ENCODE data around the gene MOB3C. TPM values are rescaled to one million over a fixed set of nuclear protein-coding genes. Genes with fewer than 3 reads are reported as not detected.
A peak's percentile ranks its signal among the peaks of the same experiment; 100 is the strongest.

Gene MOB3C
- total RNA-seq, 1 donor from 2014 or later, result 9.4 TPM

GRCh38 chr1:46613661-46614603 lies 2.7 kb downstream of the MOB3C start:
- Mint-ChIP-seq H3K27me3 (ENCODE audit: unreplicated experiment) (no peaks in the 10 kb centered on the region), H3K4me1 (ENCODE audit: unreplicated experiment) (peaks cover 58% of the 10 kb centered on the region), H3K36me3 (ENCODE audit: unreplicated experiment) (peaks cover 12% of the 10 kb centered on the region), H3K4me3 (ENCODE audit: unreplicated experiment) (peak overlapping the region; percentile 38), H3K9me3 (ENCODE audit: unreplicated experiment) (no peaks in the 10 kb centered on the region), H3K27ac (ENCODE audit: unreplicated experiment) (peak overlapping the region; percentile 75)
- no peak for TF ChIP-seq CTCF (IDR thresholded peaks at IDR 0.05)
- peak; percentile 89 for DNase-seq (ENCODE audit: extremely low spot score, unreplicated experiment)

- Mint-ChIP-seq H3K27me3 (ENCODE audit: unreplicated experiment) (no peaks in the 10 kb centered on the region), H3K36me3 (ENCODE audit: unreplicated experiment) (peaks cover 19% of the 10 kb centered on the region)
Observed at GRCh38 chr1:46612937-46613660, 3.5 kb downstream of the MOB3C start.

GRCh38 chr1:46611691-46612221 lies 4.9 kb downstream of the MOB3C start:
- no peaks in the 10 kb centered on the region for H3K9me3 Mint-ChIP-seq (ENCODE audit: unreplicated experiment)
- peak overlapping the region; percentile 74 for H3K27ac Mint-ChIP-seq (ENCODE audit: unreplicated experiment)
- H3K4me1 Mint-ChIP-seq (ENCODE audit: unreplicated experiment), result peaks cover 51% of the 10 kb centered on the region

More at GRCh38 chr1:46612937-46613660, 3.5 kb downstream of the MOB3C start:
- DNase-seq (ENCODE audit: extremely low spot score, unreplicated experiment), result no peak
- peak overlapping the region; percentile 38 for H3K4me3 Mint-ChIP-seq (ENCODE audit: unreplicated experiment)
- no peak for TF ChIP-seq CTCF (IDR thresholded peaks at IDR 0.05)
- peak overlapping the region; percentile 75 for H3K27ac Mint-ChIP-seq (ENCODE audit: unreplicated experiment)
- no peaks in the 10 kb centered on the region for H3K9me3 Mint-ChIP-seq (ENCODE audit: unreplicated experiment)
- peaks cover 58% of the 10 kb centered on the region for H3K4me1 Mint-ChIP-seq (ENCODE audit: unreplicated experiment)

GRCh38 chr1:46607345-46608130 lies 9.1 kb downstream of the MOB3C start:
- no peaks in the 10 kb centered on the region for H3K9me3 Mint-ChIP-seq (ENCODE audit: unreplicated experiment)
- H3K27ac Mint-ChIP-seq (ENCODE audit: unreplicated experiment), result no peak overlapping the region
- no peak for DNase-seq (ENCODE audit: extremely low spot score, unreplicated experiment)
- H3K36me3 Mint-ChIP-seq (ENCODE audit: unreplicated experiment), result peaks cover 25% of the 10 kb centered on the region
- no peaks in the 10 kb centered on the region for H3K27me3 Mint-ChIP-seq (ENCODE audit: unreplicated experiment)
- no peak for TF ChIP-seq CTCF (IDR thresholded peaks at IDR 0.05)
- H3K4me3 Mint-ChIP-seq (ENCODE audit: unreplicated experiment), result no peak overlapping the region
- H3K4me1 Mint-ChIP-seq (ENCODE audit: unreplicated experiment), result peaks cover 32% of the 10 kb centered on the region

More at GRCh38 chr1:46611691-46612221, 4.9 kb downstream of the MOB3C start:
- no peak for TF ChIP-seq CTCF (IDR thresholded peaks at IDR 0.05)
- no peak for DNase-seq (ENCODE audit: extremely low spot score, unreplicated experiment)
- Mint-ChIP-seq H3K4me3 (ENCODE audit: unreplicated experiment) (no peak overlapping the region), H3K27me3 (ENCODE audit: unreplicated experiment) (no peaks in the 10 kb centered on the region), H3K36me3 (ENCODE audit: unreplicated experiment) (peaks cover 25% of the 10 kb centered on the region)
